SK-N-SH (cell line): ENCODE results near the gene CADM1.

Experiments
- EP300 ChIP-seq, 2 experiments: IDR thresholded peaks; 2 replicates each; pipeline versions ENCODE4 v1.4.0 to v1.6.1; 2012; ENCODE audit warnings: borderline replicate concordance in 1 of 2, low read depth in 1 of 2, low read length in 1 of 2
- GABPA ChIP-seq: IDR thresholded peaks from 2 replicates; pipeline ENCODE4 v1.4.0; 2012; ENCODE audit warnings: low read depth, mild to moderate bottlenecking
- JUND ChIP-seq: IDR thresholded peaks from 2 replicates; pipeline ENCODE4 v1.4.0; 2012
- POLR2AphosphoS5 ChIP-seq: IDR thresholded peaks from 2 replicates; pipeline ENCODE4 v1.6.1; 2012; ENCODE audit warnings: low read depth, low read length
- RFX5 ChIP-seq: IDR thresholded peaks from 2 replicates; pipeline ENCODE4 v1.6.1; 2012; ENCODE audit warnings: mild to moderate bottlenecking, improper control_type of control experiment, low read length
- RXRA ChIP-seq: IDR thresholded peaks from 2 replicates; pipeline ENCODE4 v1.4.0; 2012; ENCODE audit warnings: low read depth, mild to moderate bottlenecking, borderline replicate concordance
- YY1 ChIP-seq: IDR thresholded peaks from 2 replicates; pipeline ENCODE4 v1.4.0; 2012; ENCODE audit warnings: low read depth, mild to moderate bottlenecking
- TF ChIP-seq, protein P1 (sequence below): fragments of 200-600 bp; sonication (generic); IDR thresholded peaks from 2 replicates; pipeline ENCODE4 v1.6.1; 2017; ENCODE audit warnings: antibody characterized with exemption, mild to moderate bottlenecking, moderate library complexity
- TF ChIP-seq, protein P2 (sequence below): IDR thresholded peaks from 2 replicates; pipeline ENCODE4 v1.4.0; 2012; ENCODE audit warnings: low read depth
- TF ChIP-seq, protein P3 (sequence below): IDR thresholded peaks from 2 replicates; pipeline ENCODE4 v1.4.0; 2012; ENCODE audit warnings: low read depth, borderline replicate concordance
- TF ChIP-seq, protein P4 (sequence below): fragments of 150-350 bp; IDR thresholded peaks from 2 replicates; pipeline ENCODE4 v1.6.1; 2017; ENCODE audit warnings: antibody characterized with exemption, low read length, low read depth, borderline replicate concordance

DNA sequence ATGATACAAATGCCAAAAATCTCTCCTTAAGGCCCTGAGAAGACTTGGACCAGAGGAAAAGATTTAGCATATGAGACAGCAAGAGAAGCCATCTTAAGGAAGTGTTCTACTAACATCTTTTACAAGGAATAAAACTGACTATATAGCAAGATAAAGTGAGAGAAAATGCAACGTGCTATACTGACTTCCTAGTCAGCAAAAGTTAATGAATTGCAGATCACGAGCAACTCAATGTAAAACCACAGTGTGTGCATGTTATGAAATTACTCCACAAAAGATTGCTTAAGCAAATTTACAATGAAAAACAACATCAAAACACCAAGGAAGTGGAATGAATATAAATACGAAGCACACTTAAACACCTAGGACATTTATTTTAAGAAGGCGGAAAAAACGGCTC is 187.5 kb downstream of the CADM1 start:
- TF ChIP-seq GABPA = no peak
- TF ChIP-seq JUND = no peak
- TF ChIP-seq, protein P1, sequence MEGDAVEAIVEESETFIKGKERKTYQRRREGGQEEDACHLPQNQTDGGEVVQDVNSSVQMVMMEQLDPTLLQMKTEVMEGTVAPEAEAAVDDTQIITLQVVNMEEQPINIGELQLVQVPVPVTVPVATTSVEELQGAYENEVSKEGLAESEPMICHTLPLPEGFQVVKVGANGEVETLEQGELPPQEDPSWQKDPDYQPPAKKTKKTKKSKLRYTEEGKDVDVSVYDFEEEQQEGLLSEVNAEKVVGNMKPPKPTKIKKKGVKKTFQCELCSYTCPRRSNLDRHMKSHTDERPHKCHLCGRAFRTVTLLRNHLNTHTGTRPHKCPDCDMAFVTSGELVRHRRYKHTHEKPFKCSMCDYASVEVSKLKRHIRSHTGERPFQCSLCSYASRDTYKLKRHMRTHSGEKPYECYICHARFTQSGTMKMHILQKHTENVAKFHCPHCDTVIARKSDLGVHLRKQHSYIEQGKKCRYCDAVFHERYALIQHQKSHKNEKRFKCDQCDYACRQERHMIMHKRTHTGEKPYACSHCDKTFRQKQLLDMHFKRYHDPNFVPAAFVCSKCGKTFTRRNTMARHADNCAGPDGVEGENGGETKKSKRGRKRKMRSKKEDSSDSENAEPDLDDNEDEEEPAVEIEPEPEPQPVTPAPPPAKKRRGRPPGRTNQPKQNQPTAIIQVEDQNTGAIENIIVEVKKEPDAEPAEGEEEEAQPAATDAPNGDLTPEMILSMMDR = no peak
- TF ChIP-seq YY1 = no peak
- TF ChIP-seq, protein P2, sequence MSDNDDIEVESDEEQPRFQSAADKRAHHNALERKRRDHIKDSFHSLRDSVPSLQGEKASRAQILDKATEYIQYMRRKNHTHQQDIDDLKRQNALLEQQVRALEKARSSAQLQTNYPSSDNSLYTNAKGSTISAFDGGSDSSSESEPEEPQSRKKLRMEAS = no peak
- TF ChIP-seq, protein P3, sequence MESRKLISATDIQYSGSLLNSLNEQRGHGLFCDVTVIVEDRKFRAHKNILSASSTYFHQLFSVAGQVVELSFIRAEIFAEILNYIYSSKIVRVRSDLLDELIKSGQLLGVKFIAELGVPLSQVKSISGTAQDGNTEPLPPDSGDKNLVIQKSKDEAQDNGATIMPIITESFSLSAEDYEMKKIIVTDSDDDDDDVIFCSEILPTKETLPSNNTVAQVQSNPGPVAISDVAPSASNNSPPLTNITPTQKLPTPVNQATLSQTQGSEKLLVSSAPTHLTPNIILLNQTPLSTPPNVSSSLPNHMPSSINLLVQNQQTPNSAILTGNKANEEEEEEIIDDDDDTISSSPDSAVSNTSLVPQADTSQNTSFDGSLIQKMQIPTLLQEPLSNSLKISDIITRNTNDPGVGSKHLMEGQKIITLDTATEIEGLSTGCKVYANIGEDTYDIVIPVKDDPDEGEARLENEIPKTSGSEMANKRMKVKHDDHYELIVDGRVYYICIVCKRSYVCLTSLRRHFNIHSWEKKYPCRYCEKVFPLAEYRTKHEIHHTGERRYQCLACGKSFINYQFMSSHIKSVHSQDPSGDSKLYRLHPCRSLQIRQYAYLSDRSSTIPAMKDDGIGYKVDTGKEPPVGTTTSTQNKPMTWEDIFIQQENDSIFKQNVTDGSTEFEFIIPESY = no peak
- no peak for TF ChIP-seq POLR2AphosphoS5
- TF ChIP-seq EP300 (IDR thresholded peaks at IDR 0.05; ENCODE audit: borderline replicate concordance in 1 of 2, low read depth in 1 of 2, low read length in 1 of 2) = no peak
- no peak for TF ChIP-seq RFX5
- no peak for TF ChIP-seq RXRA
- TF ChIP-seq, protein P4, sequence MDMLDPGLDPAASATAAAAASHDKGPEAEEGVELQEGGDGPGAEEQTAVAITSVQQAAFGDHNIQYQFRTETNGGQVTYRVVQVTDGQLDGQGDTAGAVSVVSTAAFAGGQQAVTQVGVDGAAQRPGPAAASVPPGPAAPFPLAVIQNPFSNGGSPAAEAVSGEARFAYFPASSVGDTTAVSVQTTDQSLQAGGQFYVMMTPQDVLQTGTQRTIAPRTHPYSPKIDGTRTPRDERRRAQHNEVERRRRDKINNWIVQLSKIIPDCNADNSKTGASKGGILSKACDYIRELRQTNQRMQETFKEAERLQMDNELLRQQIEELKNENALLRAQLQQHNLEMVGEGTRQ = no peak
